Measurements from ENCODE around the gene TLE7.

Gene TLE7

DNA sequence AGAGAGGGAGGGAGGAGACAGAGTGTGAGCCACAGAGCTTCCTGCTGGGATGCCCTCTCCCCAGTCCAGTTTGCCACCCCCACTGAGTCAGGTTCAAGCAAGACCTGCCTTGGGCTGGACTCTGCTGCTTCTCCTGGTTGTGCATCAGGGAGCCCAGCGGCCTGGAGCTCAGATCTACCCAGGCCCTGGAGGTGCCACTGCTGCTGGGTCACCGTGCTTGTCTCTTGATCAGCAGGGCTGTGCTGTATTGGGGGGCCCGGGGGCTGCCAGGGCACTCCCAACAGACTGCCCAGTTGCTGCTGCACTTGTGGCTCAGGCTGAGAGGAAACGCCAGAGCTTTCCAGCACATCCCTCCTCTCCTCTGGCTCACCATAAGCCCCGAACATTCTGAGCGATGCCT lies 8.9 kb downstream of the TLE7 start:
- TF ChIP-seq, protein P1, sequence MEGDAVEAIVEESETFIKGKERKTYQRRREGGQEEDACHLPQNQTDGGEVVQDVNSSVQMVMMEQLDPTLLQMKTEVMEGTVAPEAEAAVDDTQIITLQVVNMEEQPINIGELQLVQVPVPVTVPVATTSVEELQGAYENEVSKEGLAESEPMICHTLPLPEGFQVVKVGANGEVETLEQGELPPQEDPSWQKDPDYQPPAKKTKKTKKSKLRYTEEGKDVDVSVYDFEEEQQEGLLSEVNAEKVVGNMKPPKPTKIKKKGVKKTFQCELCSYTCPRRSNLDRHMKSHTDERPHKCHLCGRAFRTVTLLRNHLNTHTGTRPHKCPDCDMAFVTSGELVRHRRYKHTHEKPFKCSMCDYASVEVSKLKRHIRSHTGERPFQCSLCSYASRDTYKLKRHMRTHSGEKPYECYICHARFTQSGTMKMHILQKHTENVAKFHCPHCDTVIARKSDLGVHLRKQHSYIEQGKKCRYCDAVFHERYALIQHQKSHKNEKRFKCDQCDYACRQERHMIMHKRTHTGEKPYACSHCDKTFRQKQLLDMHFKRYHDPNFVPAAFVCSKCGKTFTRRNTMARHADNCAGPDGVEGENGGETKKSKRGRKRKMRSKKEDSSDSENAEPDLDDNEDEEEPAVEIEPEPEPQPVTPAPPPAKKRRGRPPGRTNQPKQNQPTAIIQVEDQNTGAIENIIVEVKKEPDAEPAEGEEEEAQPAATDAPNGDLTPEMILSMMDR (IDR thresholded peaks at IDR 0.05; ENCODE audit: insufficient read depth, low read length, poor library complexity, severe bottlenecking) = no peak
- no peak for TF ChIP-seq EZH2phosphoT487 (conservative IDR thresholded peaks at IDR 0.05; ENCODE audit: low read length)
- Histone ChIP-seq H3K79me2 (ENCODE audit: insufficient read depth, low read length) (no peaks in the 10 kb centered on the region), H3K9me2 (replicated peaks; ENCODE audit: insufficient read depth, low read length) (no peaks in the 10 kb centered on the region), H3K4me3 (ENCODE audit: insufficient read depth, low read length, poor library complexity, severe bottlenecking) (no peak overlapping the region), H3F3A (ENCODE audit: insufficient read depth) (no peaks in the 10 kb centered on the region), H3K27me3 (ENCODE audit: low read length) (no peaks in the 10 kb centered on the region), H3K9ac (ENCODE audit: low read length) (no peak overlapping the region), H3K4me2 (ENCODE audit: low read depth, low read length, poor library complexity, severe bottlenecking) (no peak overlapping the region), H3K27ac (ENCODE audit: low read depth, low read length) (no peak overlapping the region), H2AFZ (ENCODE audit: low read depth, low read length, severe bottlenecking) (no peak overlapping the region), H3K9me3 (ENCODE audit: insufficient read depth, low read length) (no peaks in the 10 kb centered on the region), H4K20me1 (ENCODE audit: low read depth, low read length) (no peaks in the 10 kb centered on the region), H3K36me3 (ENCODE audit: low read length) (no peaks in the 10 kb centered on the region)

GRCh38 chr16:71431991-71432390 lies 9.9 kb downstream of the TLE7 start:
- no peak overlapping the region for H2AFZ ChIP-seq (ENCODE audit: low read depth, low read length, severe bottlenecking)
- no peak overlapping the region for H3K4me3 ChIP-seq (ENCODE audit: insufficient read depth, low read length, poor library complexity, severe bottlenecking)
- no peaks in the 10 kb centered on the region for H4K20me1 ChIP-seq (ENCODE audit: low read depth, low read length)
- H3K27me3 ChIP-seq (ENCODE audit: low read length) = no peaks in the 10 kb centered on the region
- H3K4me2 ChIP-seq (ENCODE audit: low read depth, low read length, poor library complexity, severe bottlenecking) = no peak overlapping the region
- H3K9me2 ChIP-seq (replicated peaks; ENCODE audit: insufficient read depth, low read length) = no peaks in the 10 kb centered on the region
- H3K79me2 ChIP-seq (ENCODE audit: insufficient read depth, low read length) = no peaks in the 10 kb centered on the region
- no peaks in the 10 kb centered on the region for H3F3A ChIP-seq (ENCODE audit: insufficient read depth)
- H3K27ac ChIP-seq (ENCODE audit: low read depth, low read length) = no peak overlapping the region
- H3K36me3 ChIP-seq (ENCODE audit: low read length) = no peaks in the 10 kb centered on the region
- no peaks in the 10 kb centered on the region for H3K9me3 ChIP-seq (ENCODE audit: insufficient read depth, low read length)
- no peak overlapping the region for H3K9ac ChIP-seq (ENCODE audit: low read length)
- TF ChIP-seq, protein P1 (IDR thresholded peaks at IDR 0.05; ENCODE audit: insufficient read depth, low read length, poor library complexity, severe bottlenecking) = no peak
- no peak for TF ChIP-seq EZH2phosphoT487 (conservative IDR thresholded peaks at IDR 0.05; ENCODE audit: low read length)

- no peaks in the 10 kb centered on the region for H3F3A ChIP-seq (ENCODE audit: insufficient read depth)
- H2AFZ ChIP-seq (ENCODE audit: low read depth, low read length, severe bottlenecking) = no peak overlapping the region
- no peaks in the 10 kb centered on the region for H3K36me3 ChIP-seq (ENCODE audit: low read length)
- H3K4me2 ChIP-seq (ENCODE audit: low read depth, low read length, poor library complexity, severe bottlenecking) = no peak overlapping the region
- H3K9me2 ChIP-seq (replicated peaks; ENCODE audit: insufficient read depth, low read length) = no peaks in the 10 kb centered on the region
- H3K27me3 ChIP-seq (ENCODE audit: low read length) = no peaks in the 10 kb centered on the region
- no peak for TF ChIP-seq EZH2phosphoT487 (conservative IDR thresholded peaks at IDR 0.05; ENCODE audit: low read length)
- TF ChIP-seq, protein P1 (IDR thresholded peaks at IDR 0.05; ENCODE audit: insufficient read depth, low read length, poor library complexity, severe bottlenecking) = no peak
- no peak overlapping the region for H3K9ac ChIP-seq (ENCODE audit: low read length)
- H3K79me2 ChIP-seq (ENCODE audit: insufficient read depth, low read length) = no peaks in the 10 kb centered on the region
- no peak overlapping the region for H3K27ac ChIP-seq (ENCODE audit: low read depth, low read length)
- H3K4me3 ChIP-seq (ENCODE audit: insufficient read depth, low read length, poor library complexity, severe bottlenecking) = no peak overlapping the region
- H4K20me1 ChIP-seq (ENCODE audit: low read depth, low read length) = no peaks in the 10 kb centered on the region
- no peaks in the 10 kb centered on the region for H3K9me3 ChIP-seq (ENCODE audit: insufficient read depth, low read length)
These were observed 10.7 kb downstream of the TLE7 start for GRCh38 chr16:71431176-71431575.

Data from SU-DHL-6 (cell line).